Sigmoid colon (tissue), 4 donors: ENCODE measurements around the gene FAM240A.

Source experiments
- EP300 ChIP-seq, 4 donors: sonication (generic); formaldehyde crosslinking; IDR thresholded peaks; one replicate each; pipeline ENCODE4 v1.6.1; 2017; ENCODE audit warnings: antibody characterized with exemption in 4 of 4
- POLR2A ChIP-seq, 2 donors: fragments of 450-650 bp; IDR thresholded peaks; one replicate each; pipeline ENCODE4 v1.6.1; 2016; ENCODE audit warnings: antibody characterized with exemption in 2 of 2, mild to moderate bottlenecking in 2 of 2, moderate library complexity in 2 of 2
- POLR2AphosphoS5 ChIP-seq, 4 donors: sonication (generic); formaldehyde crosslinking; IDR thresholded peaks; one replicate each; pipeline ENCODE4 v1.6.1; 2017; ENCODE audit warnings: antibody characterized with exemption in 4 of 4
- TF ChIP-seq, protein P1 (sequence below), 4 experiments: fragments of 450-650 bp in 3 of 4; fragments of 200-600 bp in 1 of 4; IDR thresholded peaks; one replicate each; pipeline ENCODE4 v1.5.1; 2016 to 2019; ENCODE audit warnings: antibody characterized with exemption in 4 of 4, mild to moderate bottlenecking in 3 of 4, moderate library complexity in 2 of 4

DNA sequence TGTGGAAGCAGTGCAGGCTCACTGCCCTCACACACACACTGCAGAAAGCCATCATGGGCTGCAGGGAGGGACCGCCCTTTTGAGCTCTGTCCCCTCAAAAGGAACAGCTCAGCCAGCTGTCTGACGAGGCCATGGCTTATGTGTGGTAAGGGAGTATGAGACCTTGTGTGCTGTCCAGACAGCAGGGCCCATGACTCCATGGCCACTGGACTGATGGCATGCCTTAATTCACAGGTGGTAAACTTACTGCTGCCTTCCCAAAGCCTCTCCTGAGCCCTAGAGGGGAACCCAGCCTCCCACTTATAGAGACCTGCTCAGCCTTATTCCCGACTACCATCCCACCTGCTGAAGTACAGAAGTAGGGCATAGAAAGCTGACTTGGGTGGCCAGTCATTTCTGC is 5.6 kb downstream of the FAM240A start:
- TF ChIP-seq, protein P1, sequence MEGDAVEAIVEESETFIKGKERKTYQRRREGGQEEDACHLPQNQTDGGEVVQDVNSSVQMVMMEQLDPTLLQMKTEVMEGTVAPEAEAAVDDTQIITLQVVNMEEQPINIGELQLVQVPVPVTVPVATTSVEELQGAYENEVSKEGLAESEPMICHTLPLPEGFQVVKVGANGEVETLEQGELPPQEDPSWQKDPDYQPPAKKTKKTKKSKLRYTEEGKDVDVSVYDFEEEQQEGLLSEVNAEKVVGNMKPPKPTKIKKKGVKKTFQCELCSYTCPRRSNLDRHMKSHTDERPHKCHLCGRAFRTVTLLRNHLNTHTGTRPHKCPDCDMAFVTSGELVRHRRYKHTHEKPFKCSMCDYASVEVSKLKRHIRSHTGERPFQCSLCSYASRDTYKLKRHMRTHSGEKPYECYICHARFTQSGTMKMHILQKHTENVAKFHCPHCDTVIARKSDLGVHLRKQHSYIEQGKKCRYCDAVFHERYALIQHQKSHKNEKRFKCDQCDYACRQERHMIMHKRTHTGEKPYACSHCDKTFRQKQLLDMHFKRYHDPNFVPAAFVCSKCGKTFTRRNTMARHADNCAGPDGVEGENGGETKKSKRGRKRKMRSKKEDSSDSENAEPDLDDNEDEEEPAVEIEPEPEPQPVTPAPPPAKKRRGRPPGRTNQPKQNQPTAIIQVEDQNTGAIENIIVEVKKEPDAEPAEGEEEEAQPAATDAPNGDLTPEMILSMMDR (IDR thresholded peaks at IDR 0.05), result no peak
- TF ChIP-seq POLR2A (IDR thresholded peaks at IDR 0.05) (no peak), EP300 (IDR thresholded peaks at IDR 0.05) (no peak), POLR2AphosphoS5 (IDR thresholded peaks at IDR 0.05) (no peak)
